Gastroesophageal sphincter (tissue), 3 donors: ENCODE data around the gene UVSSA.

Experiments used
- CTCF ChIP-seq, 4 experiments: fragments of 200-600 bp in 2 of 4; fragments of 450-650 bp in 2 of 4; sonication (generic) in 1 of 4; IDR thresholded peaks; one replicate each; pipeline ENCODE4 v1.5.1; 2017 to 2019; ENCODE audit warnings: antibody characterized with exemption in 4 of 4, mild to moderate bottlenecking in 2 of 4, moderate library complexity in 2 of 4
- EP300 ChIP-seq: sonication (generic); formaldehyde crosslinking; IDR thresholded peaks from one replicate; pipeline ENCODE4 v1.6.1; 2017; ENCODE audit warnings: antibody characterized with exemption, mild to moderate bottlenecking
- POLR2AphosphoS5 ChIP-seq: sonication (generic); formaldehyde crosslinking; IDR thresholded peaks from one replicate; pipeline ENCODE4 v1.6.1; 2017; ENCODE audit warnings: antibody characterized with exemption

- no peak for TF ChIP-seq CTCF (IDR thresholded peaks at IDR 0.05)
- no peak for TF ChIP-seq EP300
- no peak for TF ChIP-seq POLR2AphosphoS5
These were observed 62.1 kb downstream of the UVSSA start for GRCh38 chr4:1409079-1409478.
